A673 (cell line): ENCODE data around the gene CLASP1.

Source experiments
- EZH2 ChIP-seq: fragments of 200-600 bp; sonication (generic); IDR thresholded peaks from 2 replicates; pipeline ENCODE4 v1.6.1; 2017; ENCODE audit warnings: borderline replicate concordance, low read depth, mild to moderate bottlenecking, mixed read lengths, antibody characterized with exemption, low read length; ENCODE audit not compliant: poor library complexity, severe bottlenecking
- TF ChIP-seq, protein P1 (sequence below): fragments of 300-800, 200-600 bp; sonication (generic); conservative IDR thresholded peaks from 2 replicates; pipeline ENCODE4 v1.5.1; 2017; ENCODE audit warnings: low read depth, mild to moderate bottlenecking, antibody characterized with exemption, low read length, moderate library complexity, mixed read lengths

GRCh38 chr2:121365061-121365460, 284.2 kb downstream of the CLASP1 start:
- TF ChIP-seq, protein P1, sequence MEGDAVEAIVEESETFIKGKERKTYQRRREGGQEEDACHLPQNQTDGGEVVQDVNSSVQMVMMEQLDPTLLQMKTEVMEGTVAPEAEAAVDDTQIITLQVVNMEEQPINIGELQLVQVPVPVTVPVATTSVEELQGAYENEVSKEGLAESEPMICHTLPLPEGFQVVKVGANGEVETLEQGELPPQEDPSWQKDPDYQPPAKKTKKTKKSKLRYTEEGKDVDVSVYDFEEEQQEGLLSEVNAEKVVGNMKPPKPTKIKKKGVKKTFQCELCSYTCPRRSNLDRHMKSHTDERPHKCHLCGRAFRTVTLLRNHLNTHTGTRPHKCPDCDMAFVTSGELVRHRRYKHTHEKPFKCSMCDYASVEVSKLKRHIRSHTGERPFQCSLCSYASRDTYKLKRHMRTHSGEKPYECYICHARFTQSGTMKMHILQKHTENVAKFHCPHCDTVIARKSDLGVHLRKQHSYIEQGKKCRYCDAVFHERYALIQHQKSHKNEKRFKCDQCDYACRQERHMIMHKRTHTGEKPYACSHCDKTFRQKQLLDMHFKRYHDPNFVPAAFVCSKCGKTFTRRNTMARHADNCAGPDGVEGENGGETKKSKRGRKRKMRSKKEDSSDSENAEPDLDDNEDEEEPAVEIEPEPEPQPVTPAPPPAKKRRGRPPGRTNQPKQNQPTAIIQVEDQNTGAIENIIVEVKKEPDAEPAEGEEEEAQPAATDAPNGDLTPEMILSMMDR, result no peak
- no peak for TF ChIP-seq EZH2
